GM12873 (cell line): ENCODE results near the gene TSPAN14.

Source experiments
- CTCF ChIP-seq: IDR thresholded peaks from 2 replicates; pipeline ENCODE4 v1.5.1; 2012; ENCODE audit warnings: low read depth, mild to moderate bottlenecking, moderate library complexity, low read length, control low read depth; ENCODE audit not compliant: insufficient read depth; ENCODE audit errors: missing control alignments

Gene TSPAN14

GRCh38 chr10:80453842-80454512 is at the start of gene TSPAN14:
TSS of gene TSPAN14 (plus strand) at chr10:80454310. CDS start at chr10:80489234, 34,924 bp downstream.
- no peak for TF ChIP-seq CTCF

- TF ChIP-seq CTCF, result no peak
Measured at GRCh38 chr10:80405035-80405434, 49.1 kb upstream of the TSPAN14 start.

- TF ChIP-seq CTCF, result no peak
Measured at GRCh38 chr10:80405626-80406025, 48.5 kb upstream of the TSPAN14 start.

- TF ChIP-seq CTCF, result no peak
Measured at GRCh38 chr10:80406204-80406603, 47.9 kb upstream of the TSPAN14 start.

GRCh38 chr10:80407812-80408241 is 46.3 kb upstream of the TSPAN14 start:
- no peak for TF ChIP-seq CTCF

- no peak for TF ChIP-seq CTCF
Measured at GRCh38 chr10:80408242-80409101, 45.6 kb upstream of the TSPAN14 start, which contains the start of gene PRXL2A. TSS of gene PRXL2A (plus strand) at chr10:80408551. CDS start at chr10:80420468, 11,917 bp downstream.

- TF ChIP-seq CTCF, result no peak
Measured at GRCh38 chr10:80409121-80409520, 45.0 kb upstream of the TSPAN14 start.
